Fibroblast of lung (primary cell): ENCODE data around the gene DCP1A. TPM values are rescaled to one million over a fixed set of nuclear protein-coding genes. Genes with fewer than 3 reads are reported as not detected.

Experiments
- DNase-seq, 2 donors: peaks; one replicate each; pipeline versions ENCODE4 v3.0.0 to v3.0.0-alpha.2; 2010; ENCODE audit warnings: low read depth in 2 of 2
- H2AFZ ChIP-seq: 2 replicates; pipeline ENCODE4 v1.5.1; 2012; ENCODE audit warnings: low read length, control low read depth, inconsistent platforms
- H3K27ac ChIP-seq: 2 replicates; pipeline ENCODE4 v1.5.1; 2011; ENCODE audit warnings: low read length, control low read depth; ENCODE audit not compliant: insufficient read depth
- H3K27me3 ChIP-seq: 2 replicates; pipeline ENCODE4 v1.5.1; 2011; ENCODE audit warnings: mild to moderate bottlenecking, low read length; ENCODE audit not compliant: control insufficient read depth, insufficient read depth
- H3K36me3 ChIP-seq: 2 replicates; pipeline ENCODE4 v1.5.1; 2011; ENCODE audit warnings: low read length; ENCODE audit not compliant: control insufficient read depth, insufficient read depth
- H3K4me1 ChIP-seq: 2 replicates; pipeline ENCODE4 v1.5.1; 2011; ENCODE audit warnings: low read length; ENCODE audit not compliant: control insufficient read depth, insufficient read depth; ENCODE audit errors: extremely low read depth
- H3K4me2 ChIP-seq: 2 replicates; pipeline ENCODE4 v1.5.1; 2011; ENCODE audit warnings: low read length, control low read depth; ENCODE audit not compliant: insufficient read depth; ENCODE audit errors: extremely low read depth
- H3K4me3 ChIP-seq, 4 experiments: fragments of 200-600 bp in 1 of 4; sonication (generic) in 1 of 4; replicated peaks in 1 of 4; 2 replicates each; pipeline ENCODE4 v1.5.1; 2011 to 2016; ENCODE audit warnings: low read length in 4 of 4, low read depth in 3 of 4, mild to moderate bottlenecking in 3 of 4, control low read depth in 2 of 4, inconsistent platforms in 1 of 4, mixed read lengths in 1 of 4; ENCODE audit not compliant: insufficient read depth in 1 of 4; ENCODE audit errors: control extremely low read depth in 1 of 4
- H3K79me2 ChIP-seq: 2 replicates; pipeline ENCODE4 v1.5.1; 2012; ENCODE audit warnings: mild to moderate bottlenecking, low read length, inconsistent platforms; ENCODE audit not compliant: control insufficient read depth, insufficient read depth
- H3K9ac ChIP-seq: 2 replicates; pipeline ENCODE4 v1.5.1; 2011; ENCODE audit warnings: mild to moderate bottlenecking, low read length, control low read depth; ENCODE audit not compliant: insufficient read depth
- H3K9me3 ChIP-seq: 2 replicates; pipeline ENCODE4 v1.5.1; 2012; ENCODE audit warnings: low read depth, low read length; ENCODE audit not compliant: control insufficient read depth, insufficient read depth
- H4K20me1 ChIP-seq: 2 replicates; pipeline ENCODE4 v1.5.1; 2011; ENCODE audit warnings: low read length; ENCODE audit not compliant: control insufficient read depth, insufficient read depth; ENCODE audit errors: extremely low read depth
- CTCF ChIP-seq, 2 donors: IDR thresholded peaks in 1 of 2; conservative IDR thresholded peaks in 1 of 2; 1 replicate in 1 of 2; 2 replicates in 1 of 2; pipeline ENCODE4 v1.5.1; 2011 to 2012; ENCODE audit warnings: low read length in 2 of 2, control low read depth in 1 of 2, inconsistent platforms in 1 of 2, low read depth in 1 of 2, mild to moderate bottlenecking in 1 of 2
- EZH2 ChIP-seq: IDR thresholded peaks from 2 replicates; pipeline ENCODE4 v1.5.1; 2012; ENCODE audit warnings: low read length, control low read depth, mild to moderate bottlenecking; ENCODE audit errors: missing control alignments
- polyA plus RNA-seq, 2 donors: library from polyadenylated mRNA; depleted of rRNA in 1 of 2; stranded (reverse) in 1 of 2; unstranded in 1 of 2; fragments of >200 nt; gene quantifications; 2 replicates each; pipeline ENCODE4 v1.2.1, GENCODE V29; 2011 to 2012; ENCODE audit warnings: missing spikeins in 1 of 2
- total RNA-seq: library from RNA; depleted of rRNA; stranded (reverse); fragments of >200 nt; gene quantifications from 2 replicates; pipeline ENCODE4 v1.2.1, GENCODE V29; 2014

DCP1A gene
- total and polyA plus RNA-seq, 2 donors (not counting 1 experiment from before 2014, with no cell fraction given): 17.2 to 24.2 TPM

- TF ChIP-seq CTCF (conservative IDR thresholded peaks at IDR 0.05 in 1 of 2, IDR thresholded peaks at IDR 0.05 in 1 of 2; ENCODE audit: low read depth in 1 of 2, low read length in 2 of 2) (no peak), EZH2 (no peak)
- Histone ChIP-seq H2AFZ (no peak overlapping the region), H3K9ac (no peak overlapping the region), H3K4me1 (peaks cover 15% of the 10 kb centered on the region), H3K4me2 (peak overlapping the region; percentile 66), H3K36me3 (peaks cover 3% of the 10 kb centered on the region), H3K79me2 (peaks cover 85% of the 10 kb centered on the region), H3K4me3 (peak overlapping the region in 3 of 4 experiments; percentile 3 to 97 (median 97)), H4K20me1 (peaks cover 14% of the 10 kb centered on the region), H3K27ac (no peak overlapping the region), H3K9me3 (no peaks in the 10 kb centered on the region), H3K27me3 (no peaks in the 10 kb centered on the region)
- peak; percentile 33 to 49 for DNase-seq
Observed at GRCh38 chr3:53252096-53252946, 95.0 kb downstream of the DCP1A start.

GRCh38 chr3:53250881-53251605, 96.3 kb downstream of the DCP1A start:
- Histone ChIP-seq H3K4me2 (peak overlapping the region; percentile 51), H3K4me3 (peak overlapping the region in 1 of 4 experiments; percentile 30), H3K79me2 (peaks cover 98% of the 10 kb centered on the region), H3K27ac (peak overlapping the region; percentile 27), H3K9ac (no peak overlapping the region), H3K27me3 (no peaks in the 10 kb centered on the region), H4K20me1 (peaks cover 14% of the 10 kb centered on the region), H3K36me3 (peaks cover 3% of the 10 kb centered on the region), H2AFZ (no peak overlapping the region), H3K9me3 (no peaks in the 10 kb centered on the region), H3K4me1 (peaks cover 15% of the 10 kb centered on the region)
- DNase-seq: no peak
- TF ChIP-seq CTCF (conservative IDR thresholded peaks at IDR 0.05 in 1 of 2, IDR thresholded peaks at IDR 0.05 in 1 of 2; ENCODE audit: low read depth in 1 of 2, low read length in 2 of 2): no peak
- TF ChIP-seq EZH2: no peak

- Histone ChIP-seq H2AFZ (no peak overlapping the region), H3K36me3 (peaks cover 3% of the 10 kb centered on the region), H3K27me3 (no peaks in the 10 kb centered on the region), H3K4me2 (no peak overlapping the region), H4K20me1 (peaks cover 14% of the 10 kb centered on the region), H3K4me3 (no peak overlapping the region), H3K9ac (no peak overlapping the region), H3K79me2 (peaks cover 100% of the 10 kb centered on the region), H3K27ac (no peak overlapping the region), H3K4me1 (peaks cover 15% of the 10 kb centered on the region), H3K9me3 (no peaks in the 10 kb centered on the region)
- TF ChIP-seq CTCF (conservative IDR thresholded peaks at IDR 0.05 in 1 of 2, IDR thresholded peaks at IDR 0.05 in 1 of 2; ENCODE audit: low read depth in 1 of 2, low read length in 2 of 2): no peak
- DNase-seq: peak in 1 of 2 donors; percentile 51
Observed at GRCh38 chr3:53250453-53250852, 96.9 kb downstream of the DCP1A start.
